Measurements from ENCODE around the gene SUN3.

SUN3 gene

DNA sequence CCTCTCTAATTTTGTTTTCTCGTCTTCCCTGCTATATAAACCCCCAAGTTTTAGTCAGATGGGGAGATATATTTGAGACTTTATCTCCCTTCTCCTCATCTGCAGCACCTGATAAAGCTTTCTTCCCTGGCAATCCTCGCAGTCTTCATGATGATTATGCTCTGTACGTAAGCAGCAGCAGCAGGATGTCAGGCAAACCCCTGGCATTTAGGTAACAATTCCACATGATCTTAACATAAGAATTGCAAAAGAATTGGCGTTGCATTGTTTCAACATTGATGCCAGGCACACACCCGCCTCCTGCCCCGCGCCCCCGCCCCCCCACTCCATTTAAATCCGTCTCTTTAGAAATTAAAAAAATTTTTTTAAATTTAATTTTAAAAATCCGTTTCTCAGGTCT is 86.8 kb downstream of the SUN3 start:
- no peak for DNase-seq

DNA sequence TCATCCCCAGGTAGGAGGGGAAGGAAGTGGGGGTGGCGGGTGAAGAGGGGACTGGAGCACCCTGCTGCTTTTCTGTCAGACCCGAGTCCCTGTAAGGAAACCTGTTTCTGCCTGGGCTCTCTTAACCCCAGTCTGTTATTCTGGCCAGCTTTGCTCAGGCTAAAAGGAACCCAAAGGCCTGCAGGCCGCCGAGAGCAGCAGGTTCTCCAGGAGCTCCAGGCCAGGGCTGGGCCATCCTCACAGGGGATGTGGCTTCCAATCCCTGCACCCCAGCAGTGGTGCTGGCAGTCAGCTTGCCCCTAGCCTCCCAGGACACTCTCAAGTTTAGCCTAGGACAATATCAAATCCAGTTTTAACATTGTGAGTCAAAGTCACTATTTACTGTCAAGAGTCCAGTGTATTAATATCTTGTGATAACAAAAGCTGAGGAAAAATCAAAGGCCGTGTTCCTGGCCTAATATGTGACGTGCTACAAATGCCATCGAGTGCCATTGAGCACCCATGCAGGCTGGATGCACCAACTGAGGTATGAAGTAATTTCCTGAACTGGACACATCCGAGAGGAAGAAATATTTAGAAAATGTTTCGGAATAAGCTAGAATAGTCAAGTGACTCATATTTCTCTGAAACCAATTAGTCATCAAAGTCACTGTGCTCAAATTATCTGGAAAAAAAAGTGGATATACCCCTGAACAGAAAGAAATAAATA is 87.6 kb downstream of the SUN3 start:
- DNase-seq = no peak

- DNase-seq = no peak
Measured at GRCh38 chr7:47940088-47941013, 88.6 kb downstream of the SUN3 start.

- no peak for DNase-seq
Measured at GRCh38 chr7:47939425-47940036, 89.4 kb downstream of the SUN3 start.

- no peak for DNase-seq
Measured at GRCh38 chr7:47938574-47939165, 90.2 kb downstream of the SUN3 start.

DNA sequence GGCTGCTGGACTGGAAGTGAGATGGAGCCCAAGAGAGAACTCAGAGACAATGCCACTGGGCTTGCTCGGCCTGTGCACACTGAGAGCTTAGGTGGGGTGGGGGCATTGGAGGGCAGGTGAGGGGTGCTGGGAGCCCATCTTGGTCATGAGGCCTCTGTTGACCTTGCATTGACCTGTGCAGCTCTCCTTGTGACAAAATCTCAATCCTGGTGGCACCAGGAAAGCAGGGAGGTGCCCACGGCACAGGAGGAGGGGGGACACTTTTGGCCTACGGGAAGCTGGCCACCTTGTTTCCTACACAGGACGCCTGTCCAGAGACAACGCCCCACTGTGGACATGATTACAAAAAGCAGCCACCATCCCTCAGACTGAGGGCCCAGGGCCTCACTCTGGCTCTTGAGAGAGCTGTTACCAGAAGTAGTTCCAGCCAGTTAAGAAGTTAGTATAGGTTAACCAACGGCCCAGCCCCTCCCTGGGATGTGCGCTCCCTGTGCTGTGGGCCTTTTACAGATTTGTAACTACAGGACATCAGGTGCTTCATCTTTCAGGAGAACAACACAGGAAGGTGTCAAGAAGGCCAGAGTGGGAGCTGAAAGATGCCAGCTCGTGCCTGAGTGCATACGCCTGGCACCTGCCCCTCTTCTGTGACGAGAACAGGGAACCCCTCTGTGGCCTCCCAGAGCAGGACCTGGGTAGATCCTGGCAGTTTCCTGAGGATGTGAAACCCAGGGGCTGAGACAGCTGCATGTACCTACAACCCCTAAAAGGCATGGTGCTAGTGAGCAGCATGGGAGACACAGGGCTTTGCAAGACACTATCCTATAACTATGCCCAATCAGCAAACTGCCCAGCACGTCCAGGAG is 91.0 kb downstream of the SUN3 start:
- DNase-seq = no peak

Data from NCI-H1048 (cell line).